Activated T-helper 2 cell treated with anti-CD3 and anti-CD28 coated beads, Interferon-gamma antibody, Interleukin-2, Interleukin-4, amounts not matched to agents 10 μg/mL and 5 μg/mL and 100 μg/mL, durations not matched to agents 14 hours and 24 hours and 36 hours (primary cell): ENCODE results near the gene F2RL3. TPM values are rescaled to one million over a fixed set of nuclear protein-coding genes. Genes with fewer than 3 reads are reported as not detected.
"Not testable (repeated sequence)": the region's sequence is repeated elsewhere in the genome, so short reads cannot be mapped to it uniquely, and the experiment has no call there.

Experiments
- DNase-seq: peaks from one replicate; pipeline ENCODE4 v3.0.0; 2021; ENCODE audit warnings: low spot score
- H3K27ac Mint-ChIP-seq: one replicate; pipeline ENCODE4 v1.8.0; 2021; ENCODE audit warnings: mixed read lengths
- H3K27me3 Mint-ChIP-seq: one replicate; pipeline ENCODE4 v1.8.0; 2021; ENCODE audit warnings: low read depth, mixed read lengths
- H3K36me3 Mint-ChIP-seq: one replicate; pipeline ENCODE4 v1.8.0; 2021; ENCODE audit warnings: low read depth, mixed read lengths
- H3K4me1 Mint-ChIP-seq: one replicate; pipeline ENCODE4 v1.8.0; 2021; ENCODE audit warnings: low read depth, mixed read lengths
- H3K4me3 Mint-ChIP-seq: one replicate; pipeline ENCODE4 v1.8.0; 2021; ENCODE audit warnings: low read depth, mild to moderate bottlenecking, moderate library complexity, mixed read lengths
- H3K9me3 Mint-ChIP-seq: one replicate; pipeline ENCODE4 v1.8.0; 2021; ENCODE audit warnings: mixed read lengths
- intact Hi-C: fragments of 100-400 bp; cut with micrococcal nuclease; formaldehyde crosslinking; loops from one replicate; pipeline ENCODE4 v1.15.1; 2023
- total RNA-seq: library from RNA; stranded (reverse); gene quantifications from 2 replicates; pipeline ENCODE4 v1.2.3, GENCODE V29; 2022

The F2RL3 gene
- total RNA-seq, 1 donor from 2014 or later: not detected

- H3K4me3 Mint-ChIP-seq: no peak overlapping the region
- H3K4me1 Mint-ChIP-seq: peaks cover 5% of the 10 kb centered on the region
- peaks cover 21% of the 10 kb centered on the region for H3K36me3 Mint-ChIP-seq
- H3K27ac Mint-ChIP-seq: no peak overlapping the region
- H3K9me3 Mint-ChIP-seq: no peaks in the 10 kb centered on the region
- no peaks in the 10 kb centered on the region for H3K27me3 Mint-ChIP-seq
- no peak for DNase-seq
- intact Hi-C loops: no loop called here
Observed at GRCh38 chr19:16862826-16863415, 25.9 kb upstream of the F2RL3 start.

DNA sequence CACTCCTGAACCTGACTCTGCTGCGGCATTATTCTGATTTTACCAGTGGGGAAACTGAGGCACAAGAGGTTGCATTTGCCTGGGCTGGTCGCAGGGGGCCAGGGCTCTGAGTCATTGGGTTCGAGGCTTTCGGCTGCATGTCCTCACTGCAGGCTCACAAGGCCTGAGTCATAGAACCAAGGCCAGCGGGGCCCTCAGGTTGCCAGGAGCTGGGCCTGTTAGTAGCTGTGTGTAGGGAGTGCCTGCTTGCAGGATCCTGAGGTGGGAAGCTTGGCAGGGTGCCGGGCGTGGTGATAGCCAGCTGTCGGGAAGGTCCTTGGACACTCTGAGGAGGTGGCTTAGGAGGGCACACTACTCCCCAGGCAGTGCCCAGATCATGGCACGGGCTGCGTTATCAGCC is 21.6 kb upstream of the F2RL3 start:
- no peak for DNase-seq
- Mint-ChIP-seq H3K9me3 (no peaks in the 10 kb centered on the region), H3K4me3 (no peak overlapping the region), H3K27ac (no peak overlapping the region), H3K36me3 (peaks cover 28% of the 10 kb centered on the region), H3K4me1 (peaks cover 4% of the 10 kb centered on the region), H3K27me3 (no peaks in the 10 kb centered on the region)
- intact Hi-C loops: no loop called here

GRCh38 chr19:16868423-16869130 is 20.2 kb upstream of the F2RL3 start:
- Mint-ChIP-seq H3K36me3 (peaks cover 31% of the 10 kb centered on the region), H3K27ac (no peak overlapping the region), H3K4me3 (no peak overlapping the region), H3K4me1 (no peaks in the 10 kb centered on the region), H3K27me3 (no peaks in the 10 kb centered on the region), H3K9me3 (no peaks in the 10 kb centered on the region)
- intact Hi-C loops: no loop called here
- no peak for DNase-seq

DNA sequence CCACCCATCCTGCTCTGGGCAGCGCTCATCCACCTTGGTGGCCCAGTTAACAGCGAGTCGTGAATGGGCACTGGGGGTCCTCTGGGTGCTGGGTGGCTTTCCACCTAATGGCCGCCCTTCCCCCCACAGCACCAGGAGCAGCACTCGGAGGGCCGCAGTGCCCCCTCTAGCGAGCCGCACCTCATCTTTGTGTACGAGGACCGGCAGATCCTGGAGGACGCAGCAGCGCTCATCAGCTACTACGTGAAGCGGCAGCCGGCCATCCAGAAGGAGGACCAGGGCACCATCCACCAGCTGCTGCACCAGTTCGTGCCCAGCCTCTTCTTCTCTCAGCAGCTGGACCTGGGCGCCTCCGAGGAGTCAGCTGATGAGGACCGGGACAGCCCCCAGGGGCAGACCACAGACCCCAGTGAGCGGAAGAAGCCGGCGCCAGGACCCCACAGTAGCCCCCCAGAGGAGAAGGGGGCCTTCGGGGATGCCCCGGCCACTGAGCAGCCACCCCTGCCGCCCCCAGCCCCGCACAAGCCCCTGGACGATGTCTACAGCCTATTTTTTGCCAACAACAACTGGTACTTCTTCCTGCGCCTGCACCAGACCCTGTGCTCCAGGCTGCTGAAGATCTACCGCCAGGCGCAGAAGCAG is 19.3 kb upstream of the F2RL3 start:
- H3K36me3 Mint-ChIP-seq: peaks cover 40% of the 10 kb centered on the region
- H3K27me3 Mint-ChIP-seq: no peaks in the 10 kb centered on the region
- no peak for DNase-seq
- H3K4me1 Mint-ChIP-seq: no peaks in the 10 kb centered on the region
- no peak overlapping the region for H3K4me3 Mint-ChIP-seq
- no peaks in the 10 kb centered on the region for H3K9me3 Mint-ChIP-seq
- no peak overlapping the region for H3K27ac Mint-ChIP-seq
- intact Hi-C loops: no loop called here

DNA sequence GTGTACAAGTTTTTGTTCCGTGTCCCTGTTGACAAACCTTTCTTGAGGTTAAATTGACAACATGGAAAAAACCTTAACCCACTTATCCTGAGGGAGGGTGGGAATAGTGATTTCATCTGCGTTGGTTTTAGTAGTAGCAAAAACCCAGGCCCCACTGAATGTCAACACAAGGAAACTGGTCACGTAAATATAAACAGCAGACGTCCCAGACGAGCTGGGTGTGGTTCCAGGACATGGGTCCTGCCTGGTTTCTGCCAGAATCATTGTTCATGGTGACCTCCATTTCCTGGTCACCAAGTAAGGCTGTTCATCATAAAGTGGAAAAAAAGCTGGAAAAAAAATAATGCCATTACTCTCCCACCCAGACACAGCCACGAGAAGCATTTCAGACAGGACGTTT is 16.9 kb upstream of the F2RL3 start:
- intact Hi-C loops: no loop called here
- no peaks in the 10 kb centered on the region for H3K9me3 Mint-ChIP-seq
- H3K36me3 Mint-ChIP-seq: peaks cover 48% of the 10 kb centered on the region

GRCh38 chr19:16872728-16873127 is 16.1 kb upstream of the F2RL3 start:
- intact Hi-C loops: no loop called here
- H3K27ac Mint-ChIP-seq: no peak overlapping the region
- H3K4me1 Mint-ChIP-seq: peaks cover 4% of the 10 kb centered on the region
- H3K27me3 Mint-ChIP-seq: no peaks in the 10 kb centered on the region
- no peaks in the 10 kb centered on the region for H3K9me3 Mint-ChIP-seq
- H3K36me3 Mint-ChIP-seq: peaks cover 55% of the 10 kb centered on the region
- H3K4me3 Mint-ChIP-seq: no peak overlapping the region
- no peak for DNase-seq

More for the DNA sequence above, 16.9 kb upstream of the F2RL3 start:
- Mint-ChIP-seq H3K4me3 (no peak overlapping the region), H3K27me3 (no peaks in the 10 kb centered on the region), H3K4me1 (peaks cover 4% of the 10 kb centered on the region), H3K27ac (no peak overlapping the region)
- no peak for DNase-seq

- Mint-ChIP-seq H3K4me3 (no peak overlapping the region), H3K36me3 (peaks cover 53% of the 10 kb centered on the region), H3K27ac (no peak overlapping the region), H3K9me3 (no peaks in the 10 kb centered on the region), H3K4me1 (peaks cover 4% of the 10 kb centered on the region), H3K27me3 (no peaks in the 10 kb centered on the region)
- intact Hi-C loops: no loop called here
- no peak for DNase-seq
Observed at GRCh38 chr19:16873594-16873993, 15.2 kb upstream of the F2RL3 start.

- Mint-ChIP-seq H3K9me3 (no peaks in the 10 kb centered on the region), H3K36me3 (peaks cover 60% of the 10 kb centered on the region), H3K4me3 (no peak overlapping the region)
Observed at GRCh38 chr19:16874250-16874977, 14.4 kb upstream of the F2RL3 start.

DNA sequence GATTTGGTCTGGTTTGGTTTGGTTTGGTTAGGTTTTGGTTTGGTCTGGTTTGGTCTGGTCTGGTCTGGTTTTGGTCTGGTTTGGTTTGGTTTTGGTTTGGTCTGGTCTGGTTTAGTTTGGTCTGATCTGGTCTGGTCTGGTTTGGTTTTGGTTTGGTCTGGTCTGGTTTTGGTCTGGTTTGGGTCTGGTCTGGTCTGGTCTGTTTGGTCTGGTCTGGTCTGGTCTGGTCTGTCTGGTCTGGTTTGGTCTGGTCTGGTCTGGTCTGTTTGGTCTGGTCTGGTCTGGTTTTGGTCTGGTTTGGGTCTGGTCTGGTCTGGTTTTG is 13.9 kb upstream of the F2RL3 start:
- intact Hi-C loops, H3K4me3 Mint-ChIP-seq, H3K27me3 Mint-ChIP-seq, DNase-seq, H3K27ac Mint-ChIP-seq, H3K9me3 Mint-ChIP-seq, H3K4me1 Mint-ChIP-seq: not testable (repeated sequence)
- H3K36me3 Mint-ChIP-seq: peaks cover 63% of the 10 kb centered on the region

More at GRCh38 chr19:16874250-16874977, 14.4 kb upstream of the F2RL3 start:
- intact Hi-C loops: no loop called here
- H3K27me3 Mint-ChIP-seq: no peaks in the 10 kb centered on the region
- H3K4me1 Mint-ChIP-seq: peaks cover 4% of the 10 kb centered on the region
- no peak for DNase-seq
- peak overlapping the region; percentile 0 for H3K27ac Mint-ChIP-seq

DNA sequence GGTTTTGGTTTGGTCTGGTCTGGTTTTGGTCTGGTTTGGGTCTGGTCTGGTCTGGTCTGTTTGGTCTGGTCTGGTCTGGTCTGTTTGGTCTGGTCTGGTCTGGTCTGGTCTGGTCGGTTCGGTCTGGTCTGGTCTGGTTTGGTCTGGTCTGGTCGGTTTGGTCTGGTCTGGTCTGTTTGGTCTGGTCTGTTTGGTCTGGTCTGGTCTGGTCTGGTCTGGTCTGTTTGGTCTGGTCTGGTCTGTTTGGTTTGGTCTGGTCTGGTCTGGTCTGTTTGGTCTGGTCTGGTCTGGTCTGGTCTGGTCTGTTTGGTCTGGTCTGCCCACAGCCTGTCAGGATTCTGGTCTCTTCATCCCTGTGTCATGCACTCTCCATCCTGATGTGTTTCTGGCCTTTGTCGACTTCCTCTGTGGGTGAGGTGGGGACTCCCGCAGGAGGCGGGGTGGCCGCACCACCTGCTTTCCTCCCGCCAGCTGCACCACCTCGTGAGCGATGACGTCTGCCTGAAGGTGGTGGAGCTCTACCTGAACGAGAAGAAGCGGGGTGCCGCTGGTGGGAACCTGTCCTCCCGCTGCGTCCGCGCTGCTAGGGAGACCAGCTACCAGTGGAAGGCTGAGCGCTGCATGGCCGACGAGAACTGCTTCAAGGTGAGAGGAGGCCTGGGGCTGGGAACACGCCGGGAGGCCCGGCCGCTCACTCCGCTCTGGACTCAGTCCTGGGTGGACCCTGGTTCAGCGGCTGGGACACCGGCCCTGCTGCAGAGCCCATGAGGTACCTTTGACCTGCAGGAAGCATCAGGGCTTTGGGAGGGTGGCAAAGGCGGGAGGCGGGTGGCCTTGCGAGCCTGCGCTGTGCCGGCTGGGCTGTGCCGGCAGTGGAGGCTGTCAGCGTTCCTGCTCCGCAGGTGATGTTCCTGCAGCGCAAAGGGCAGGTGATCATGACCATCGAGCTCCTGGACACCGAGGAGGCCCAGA is 12.9 kb upstream of the F2RL3 start:
- intact Hi-C loops: no loop called here
- H3K36me3 Mint-ChIP-seq: peaks cover 72% of the 10 kb centered on the region
- no peak overlapping the region for H3K27ac Mint-ChIP-seq

DNA sequence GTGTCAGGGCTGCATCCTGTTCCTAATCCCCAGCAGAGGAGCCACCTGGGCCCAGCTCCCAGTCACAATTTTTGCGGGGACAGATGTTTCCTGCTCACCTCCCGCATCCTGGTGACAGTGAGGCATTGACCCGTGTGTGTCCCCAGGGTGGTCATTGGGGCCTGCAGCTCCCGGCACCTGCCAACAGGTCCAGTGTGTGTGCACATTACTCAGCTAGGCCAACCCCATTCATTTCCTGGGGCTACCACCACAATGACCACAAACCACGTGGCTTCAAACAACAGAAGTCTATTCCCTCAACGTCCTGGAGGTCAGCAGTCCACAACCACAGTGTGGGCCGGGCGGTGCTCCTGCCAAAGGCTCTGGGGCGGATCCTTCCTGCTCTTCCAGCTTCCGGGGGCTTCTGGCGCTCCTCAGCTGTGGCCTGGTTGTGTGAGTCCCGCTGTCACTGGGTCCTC is 11.9 kb upstream of the F2RL3 start:
- peaks cover 69% of the 10 kb centered on the region for H3K36me3 Mint-ChIP-seq
- DNase-seq: no peak
- H3K9me3 Mint-ChIP-seq: peaks cover 15% of the 10 kb centered on the region
- no peak overlapping the region for H3K27ac Mint-ChIP-seq
- intact Hi-C loops: no loop called here
- H3K27me3 Mint-ChIP-seq: no peaks in the 10 kb centered on the region
- H3K4me3 Mint-ChIP-seq: no peak overlapping the region
- peaks cover 4% of the 10 kb centered on the region for H3K4me1 Mint-ChIP-seq

More for the DNA sequence above, 12.9 kb upstream of the F2RL3 start:
- Mint-ChIP-seq H3K9me3 (peaks cover 7% of the 10 kb centered on the region), H3K4me1 (peaks cover 4% of the 10 kb centered on the region), H3K27me3 (no peaks in the 10 kb centered on the region), H3K4me3 (no peak overlapping the region)
- DNase-seq: no peak

- H3K9me3 Mint-ChIP-seq: peaks cover 22% of the 10 kb centered on the region
- no peak overlapping the region for H3K4me3 Mint-ChIP-seq
- peaks cover 4% of the 10 kb centered on the region for H3K4me1 Mint-ChIP-seq
- no peaks in the 10 kb centered on the region for H3K27me3 Mint-ChIP-seq
- no peak overlapping the region for H3K27ac Mint-ChIP-seq
- DNase-seq: no peak
- intact Hi-C loops: no loop called here
- H3K36me3 Mint-ChIP-seq: peaks cover 67% of the 10 kb centered on the region
Observed at GRCh38 chr19:16877581-16877980, 11.2 kb upstream of the F2RL3 start.
